Esophagus squamous epithelium (tissue), 5 donors: ENCODE data around the gene OAS3. TPM values are rescaled to one million over a fixed set of nuclear protein-coding genes. Genes with fewer than 3 reads are reported as not detected.
A peak's percentile ranks its signal among the peaks of the same experiment; 100 is the strongest.

Source experiments
- DNase-seq: peaks from one replicate; lab custom pipeline; 2025; lab: John Stamatoyannopoulos, UW
- H3K27ac ChIP-seq, 4 donors: fragments of 200-600 bp; sonication (generic); one replicate each; pipeline ENCODE4 v1.5.1; 2016 to 2019; ENCODE audit warnings: mild to moderate bottlenecking in 1 of 4
- H3K27me3 ChIP-seq, 4 donors: fragments of 200-600 bp; sonication (generic); 1 replicate in 3 of 4; 2 replicates in 1 of 4; pipeline versions ENCODE4 v1.5.1 to v1.6.0; 2017 to 2021; ENCODE audit warnings: antibody characterized with exemption in 1 of 4
- H3K36me3 ChIP-seq, 3 donors: fragments of 200-600 bp; sonication (generic); one replicate each; pipeline ENCODE4 v1.5.1; 2016 to 2019
- H3K4me1 ChIP-seq, 3 donors: fragments of 200-600 bp; sonication (generic); one replicate each; pipeline ENCODE4 v1.5.1; 2017 to 2019
- H3K4me3 ChIP-seq, 4 donors: fragments of 200-600 bp; sonication (generic); 1 replicate in 3 of 4; 2 replicates in 1 of 4; pipeline ENCODE4 v1.5.1; 2016 to 2019; ENCODE audit warnings: mild to moderate bottlenecking in 2 of 4, moderate library complexity in 1 of 4
- H3K9me3 ChIP-seq, 3 donors: fragments of 200-600 bp; sonication (generic); one replicate each; pipeline ENCODE4 v1.5.1; 2016 to 2019
- CTCF ChIP-seq, 6 experiments: fragments of 450-650 bp in 4 of 6; fragments of 200-600 bp in 2 of 6; sonication (generic) in 2 of 6; IDR thresholded peaks; one replicate each; pipeline ENCODE4 v1.5.1; 2016 to 2019; ENCODE audit warnings: antibody characterized with exemption in 6 of 6, mild to moderate bottlenecking in 4 of 6, moderate library complexity in 4 of 6
- POLR2A ChIP-seq, 4 donors: fragments of 450-650 bp; IDR thresholded peaks; one replicate each; pipeline ENCODE4 v1.6.1; 2017; ENCODE audit warnings: antibody characterized with exemption in 4 of 4, mild to moderate bottlenecking in 4 of 4, moderate library complexity in 3 of 4
- WGBS, 2 donors: methylation state at CpG; one replicate each; pipeline ENCODE4 v1.1.5; 2018; 5-methylcytosine and 5-hydroxymethylcytosine counted together
- intact Hi-C: fragments of 100-400 bp; cut with DNase I; formaldehyde crosslinking; loops from one replicate; pipeline ENCODE4 v1.15.0; 2022
- total RNA-seq, 4 donors: library from RNA; depleted of rRNA; stranded (reverse); fragments of >200 nt; gene quantifications; one replicate each; pipeline ENCODE4 v1.1.0, GENCODE V29; 2016
- donor health status: DM: yes; HTN: yes; CAD: no.

OAS3 gene, protein sequence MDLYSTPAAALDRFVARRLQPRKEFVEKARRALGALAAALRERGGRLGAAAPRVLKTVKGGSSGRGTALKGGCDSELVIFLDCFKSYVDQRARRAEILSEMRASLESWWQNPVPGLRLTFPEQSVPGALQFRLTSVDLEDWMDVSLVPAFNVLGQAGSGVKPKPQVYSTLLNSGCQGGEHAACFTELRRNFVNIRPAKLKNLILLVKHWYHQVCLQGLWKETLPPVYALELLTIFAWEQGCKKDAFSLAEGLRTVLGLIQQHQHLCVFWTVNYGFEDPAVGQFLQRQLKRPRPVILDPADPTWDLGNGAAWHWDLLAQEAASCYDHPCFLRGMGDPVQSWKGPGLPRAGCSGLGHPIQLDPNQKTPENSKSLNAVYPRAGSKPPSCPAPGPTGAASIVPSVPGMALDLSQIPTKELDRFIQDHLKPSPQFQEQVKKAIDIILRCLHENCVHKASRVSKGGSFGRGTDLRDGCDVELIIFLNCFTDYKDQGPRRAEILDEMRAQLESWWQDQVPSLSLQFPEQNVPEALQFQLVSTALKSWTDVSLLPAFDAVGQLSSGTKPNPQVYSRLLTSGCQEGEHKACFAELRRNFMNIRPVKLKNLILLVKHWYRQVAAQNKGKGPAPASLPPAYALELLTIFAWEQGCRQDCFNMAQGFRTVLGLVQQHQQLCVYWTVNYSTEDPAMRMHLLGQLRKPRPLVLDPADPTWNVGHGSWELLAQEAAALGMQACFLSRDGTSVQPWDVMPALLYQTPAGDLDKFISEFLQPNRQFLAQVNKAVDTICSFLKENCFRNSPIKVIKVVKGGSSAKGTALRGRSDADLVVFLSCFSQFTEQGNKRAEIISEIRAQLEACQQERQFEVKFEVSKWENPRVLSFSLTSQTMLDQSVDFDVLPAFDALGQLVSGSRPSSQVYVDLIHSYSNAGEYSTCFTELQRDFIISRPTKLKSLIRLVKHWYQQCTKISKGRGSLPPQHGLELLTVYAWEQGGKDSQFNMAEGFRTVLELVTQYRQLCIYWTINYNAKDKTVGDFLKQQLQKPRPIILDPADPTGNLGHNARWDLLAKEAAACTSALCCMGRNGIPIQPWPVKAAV
- 10 to 100 TPM; 25.2 to 40.0 (median 32.3) TPM for total RNA-seq

DNA sequence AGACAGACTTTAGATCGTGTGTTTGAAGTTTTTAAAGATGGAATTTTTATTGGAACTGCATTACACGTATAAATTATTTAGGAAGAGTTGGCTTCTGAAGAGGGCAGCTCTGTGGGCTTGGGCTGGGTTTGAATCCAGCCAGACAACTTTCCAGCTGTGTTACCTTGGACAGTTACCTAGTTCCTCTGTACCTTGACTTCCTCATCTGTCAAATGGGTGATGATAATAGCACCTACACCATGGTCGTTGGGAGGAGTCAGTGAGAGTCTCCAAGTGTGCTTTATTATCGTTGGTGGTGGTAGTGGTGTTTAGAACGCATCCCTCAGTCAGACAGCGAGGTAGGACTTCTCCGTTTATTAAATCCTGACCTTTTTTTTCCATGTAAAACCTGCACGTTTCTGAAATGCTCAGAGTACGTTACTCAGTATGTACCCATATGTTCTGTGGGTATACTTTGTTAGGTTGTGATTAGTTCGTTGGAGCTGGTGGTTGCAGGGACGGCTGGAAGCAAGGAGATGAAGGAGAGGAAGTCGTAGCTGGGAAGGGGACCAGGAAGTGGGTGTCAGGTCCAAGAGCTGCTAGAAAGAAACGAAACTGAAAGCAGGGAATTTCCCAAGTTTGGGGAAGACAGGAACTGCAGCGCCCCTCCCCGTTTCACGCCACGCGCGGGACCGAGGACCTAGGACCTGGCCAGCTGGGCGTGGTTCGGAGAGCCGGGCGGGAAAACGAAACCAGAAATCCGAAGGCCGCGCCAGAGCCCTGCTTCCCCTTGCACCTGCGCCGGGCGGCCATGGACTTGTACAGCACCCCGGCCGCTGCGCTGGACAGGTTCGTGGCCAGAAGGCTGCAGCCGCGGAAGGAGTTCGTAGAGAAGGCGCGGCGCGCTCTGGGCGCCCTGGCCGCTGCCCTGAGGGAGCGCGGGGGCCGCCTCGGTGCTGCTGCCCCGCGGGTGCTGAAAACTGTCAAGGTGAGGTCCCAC is at the start of gene OAS3:
OAS3 (plus strand) TSS at position 734 of the 979 bp plus-strand sequence; CDS start at position 791, 57 bp downstream.
- Histone ChIP-seq H3K27ac (peak within 1 kb of the TSS; percentile 88 to 94 (median 92)), H3K9me3 (no peaks in the 10 kb centered on the region), H3K27me3 (no peaks in the 10 kb centered on the region), H3K4me1 (peaks cover 16 to 51% (median 30%) of the 10 kb centered on the region in 3 donors), H3K4me3 (peak within 1 kb of the TSS; percentile 64 to 92 (median 79)), H3K36me3 (peaks cover 0 to 21% (median 0%) of the 10 kb centered on the region in 3 donors)
- intact Hi-C loops = no loop called here
- WGBS, 2 donors = 6 to 7% methylated on average over 31 to 33 of the region's 50 CpGs
- DNase-seq = no peak
- TF ChIP-seq CTCF (IDR thresholded peaks at IDR 0.05) (peak in 1 of 6 experiments; percentile 3), POLR2A (IDR thresholded peaks at IDR 0.05) (peak in 1 of 4 donors; percentile 13)

GRCh38 chr12:112891093-112892024 is 46.9 kb upstream of the OAS3 start:
- Histone ChIP-seq H3K9me3 (no peaks in the 10 kb centered on the region), H3K36me3 (no peaks in the 10 kb centered on the region), H3K27ac (no peak overlapping the region), H3K4me3 (no peak overlapping the region), H3K4me1 (no peaks in the 10 kb centered on the region), H3K27me3 (peaks cover 0 to 12% (median 0%) of the 10 kb centered on the region in 4 donors)
- TF ChIP-seq CTCF (IDR thresholded peaks at IDR 0.05) = no peak
- TF ChIP-seq POLR2A (IDR thresholded peaks at IDR 0.05) = no peak
- no peak for DNase-seq
- 88 to 93% methylated on average over 4 to 6 of the region's 6 CpGs for WGBS, 2 donors
- intact Hi-C loops = no loop called here

DNA sequence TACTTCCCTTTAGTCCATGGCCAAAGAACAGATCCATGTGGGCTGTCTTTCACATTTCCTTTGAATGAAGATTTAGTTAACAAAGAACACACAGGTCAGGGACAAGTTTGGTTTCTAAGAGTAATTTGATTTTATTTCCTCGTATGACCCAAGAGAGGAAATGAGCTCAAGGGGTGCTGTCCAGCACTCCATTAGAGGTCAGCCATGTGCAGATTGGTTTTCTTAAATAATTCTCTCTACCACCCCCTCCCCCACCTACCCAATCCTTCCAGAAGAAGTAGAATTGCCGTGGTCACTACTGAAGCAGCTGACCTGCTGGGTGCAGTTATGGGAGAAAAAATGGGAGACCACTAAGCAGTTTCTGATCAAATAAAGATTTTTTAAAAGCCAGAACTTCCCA is 45.4 kb upstream of the OAS3 start:
- no peak for DNase-seq
- TF ChIP-seq CTCF (IDR thresholded peaks at IDR 0.05) (no peak), POLR2A (IDR thresholded peaks at IDR 0.05) (no peak)
- Histone ChIP-seq H3K9me3 (no peaks in the 10 kb centered on the region), H3K27ac (no peak overlapping the region), H3K36me3 (no peaks in the 10 kb centered on the region), H3K27me3 (peaks cover 0 to 24% (median 0%) of the 10 kb centered on the region in 4 donors), H3K4me3 (no peak overlapping the region), H3K4me1 (no peaks in the 10 kb centered on the region)
- WGBS, 2 donors = 9 to 30% methylated on average over 1 to 2 of the region's 2 CpGs
- intact Hi-C loops = no loop called here

DNA sequence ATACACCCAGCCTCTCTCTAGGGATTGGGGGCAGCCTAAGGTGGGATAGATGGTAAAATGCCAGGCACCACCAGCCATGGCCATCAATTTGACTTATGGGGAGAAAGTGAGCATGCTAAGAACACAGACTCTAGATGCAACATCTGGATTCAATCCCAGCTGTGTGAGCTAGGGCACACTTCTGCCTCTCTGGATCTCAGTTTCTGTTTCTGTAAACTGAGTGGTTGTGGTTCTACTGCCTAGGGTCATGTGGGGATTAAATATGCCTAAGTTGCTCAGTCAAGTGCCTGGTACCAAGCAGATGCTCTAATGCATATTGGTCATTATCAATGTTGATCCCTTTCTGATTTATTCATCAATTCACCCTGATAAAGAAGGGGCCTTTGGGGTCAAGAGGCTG is 44.1 kb upstream of the OAS3 start:
- no peaks in the 10 kb centered on the region for H3K36me3 ChIP-seq
- intact Hi-C loops = no loop called here

More for the DNA sequence above, 44.1 kb upstream of the OAS3 start:
- Histone ChIP-seq H3K9me3 (no peaks in the 10 kb centered on the region), H3K27me3 (peaks cover 0 to 37% (median 0%) of the 10 kb centered on the region in 4 donors), H3K4me1 (no peaks in the 10 kb centered on the region), H3K27ac (no peak overlapping the region), H3K4me3 (no peak overlapping the region)
- TF ChIP-seq CTCF (IDR thresholded peaks at IDR 0.05) (no peak), POLR2A (IDR thresholded peaks at IDR 0.05) (no peak)
- DNase-seq = no peak
